ENCODE results near the gene ATP8B1. TPM values are rescaled to one million over a fixed set of nuclear protein-coding genes. Genes with fewer than 3 reads are reported as not detected.
A peak's percentile ranks its signal among the peaks of the same experiment; 100 is the strongest.
"Not testable (repeated sequence)": the region's sequence is repeated elsewhere in the genome, so short reads cannot be mapped to it uniquely, and the experiment has no call there.

Gene ATP8B1
- polyA plus RNA-seq, 12 donors, result 3.3 to 16.5 (median 4.9) TPM; not detected in 1

DNA sequence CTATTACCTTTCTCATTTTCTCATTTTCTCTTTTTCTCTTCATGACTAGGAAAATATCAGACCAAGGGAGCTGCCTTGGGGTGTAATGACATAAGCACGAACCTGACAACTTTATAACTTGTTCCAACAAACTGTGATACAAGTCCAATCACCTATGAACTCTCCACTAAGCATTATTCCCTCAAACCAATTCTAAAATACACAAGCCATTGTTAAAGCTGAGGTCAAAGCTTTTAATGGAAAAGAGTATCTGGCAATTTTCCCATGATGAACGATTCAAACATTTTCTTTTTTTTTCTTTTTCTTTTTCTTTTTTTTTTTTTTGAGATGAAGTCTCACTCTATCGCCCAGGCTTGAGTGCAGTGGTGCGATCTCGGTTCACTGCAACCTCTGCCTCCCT, 133.1 kb downstream of the ATP8B1 start:
- DNase-seq, result no peak

GRCh38 chr18:57668021-57668420, 135.1 kb downstream of the ATP8B1 start:
- no peak for DNase-seq

DNA sequence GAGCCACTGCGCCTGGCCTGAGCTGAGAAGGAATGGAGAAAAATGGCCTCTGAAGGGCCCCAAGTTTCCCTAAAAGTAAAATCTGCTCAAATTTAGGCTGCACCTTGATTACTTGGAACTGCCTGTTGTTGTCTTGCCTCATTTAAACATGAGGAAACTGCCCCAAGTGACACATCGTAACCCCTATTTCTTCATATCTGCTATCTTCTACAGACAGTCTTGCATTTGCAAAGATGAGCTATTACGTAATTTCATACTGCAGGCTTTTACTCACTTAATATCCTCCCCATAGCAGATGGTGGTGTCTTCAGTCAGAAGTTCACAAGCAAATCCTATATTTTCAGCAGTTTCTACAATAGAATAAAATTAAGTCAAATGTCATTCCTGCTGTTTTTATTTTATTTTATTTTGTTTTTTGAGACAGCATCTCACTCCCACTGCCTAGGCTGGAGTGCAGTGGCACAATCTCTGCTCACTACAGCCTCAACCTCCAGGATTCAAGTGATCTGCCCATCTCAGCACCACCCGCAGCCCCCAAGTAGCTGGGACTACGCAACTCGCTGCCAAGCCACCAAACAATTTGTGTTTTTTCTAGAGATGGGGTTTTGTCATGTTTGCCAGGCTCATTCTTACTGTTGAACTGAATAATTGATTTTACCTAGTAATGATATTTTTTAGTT, 136.2 kb downstream of the ATP8B1 start:
- DNase-seq, result no peak

DNA sequence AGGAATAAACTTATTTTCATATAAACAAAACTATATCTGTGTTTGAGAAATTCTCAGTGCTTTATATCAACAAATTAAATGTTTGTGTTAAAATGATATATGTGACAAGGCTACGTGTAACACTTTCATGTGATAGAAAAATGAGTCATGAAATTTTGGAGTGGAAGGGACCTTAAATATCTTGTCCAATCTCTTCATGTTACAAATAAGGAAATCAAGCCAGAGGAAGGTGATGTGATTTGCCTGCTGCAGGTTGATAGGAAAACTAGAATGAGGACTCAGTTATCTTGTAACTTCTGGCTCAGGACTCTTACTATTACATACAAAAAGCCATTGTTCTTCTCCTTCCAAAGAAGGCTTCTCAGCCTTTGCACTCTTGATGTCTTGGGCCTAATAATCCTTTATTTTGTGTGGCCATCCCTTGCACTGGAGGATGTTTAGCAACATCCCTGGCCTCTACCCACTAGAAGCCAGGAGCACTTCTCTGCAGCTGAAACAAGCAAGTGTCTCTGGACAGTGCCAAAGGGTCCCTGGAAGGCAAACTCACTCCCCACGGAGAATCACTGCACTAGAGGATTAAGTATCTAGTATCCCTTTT, 138.4 kb downstream of the ATP8B1 start:
- DNase-seq, result no peak

GRCh38 chr18:57660961-57661360, 142.2 kb downstream of the ATP8B1 start:
- no peak for DNase-seq

- DNase-seq, result no peak
Measured at GRCh38 chr18:57659460-57660102, 143.5 kb downstream of the ATP8B1 start.

DNA sequence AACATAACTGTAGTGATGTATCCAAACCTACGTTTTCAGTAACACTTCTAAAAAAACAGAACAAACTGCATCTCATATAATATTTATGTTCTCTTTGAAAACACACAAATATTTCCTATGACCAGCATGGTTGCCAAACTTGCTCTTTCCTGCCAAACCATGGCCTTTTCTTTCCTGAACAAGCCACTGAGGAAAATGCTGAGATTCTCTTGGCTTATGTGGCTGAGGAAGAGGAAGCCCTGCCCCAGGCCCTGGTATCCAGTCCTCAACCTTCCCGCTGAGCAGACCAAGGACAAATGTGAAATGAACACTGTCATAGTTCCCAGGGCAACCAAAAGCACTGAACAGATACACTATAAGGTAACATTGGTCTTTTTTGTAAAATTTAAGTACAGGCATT, 145.6 kb downstream of the ATP8B1 start:
- DNase-seq, result peak; percentile 33

DNA sequence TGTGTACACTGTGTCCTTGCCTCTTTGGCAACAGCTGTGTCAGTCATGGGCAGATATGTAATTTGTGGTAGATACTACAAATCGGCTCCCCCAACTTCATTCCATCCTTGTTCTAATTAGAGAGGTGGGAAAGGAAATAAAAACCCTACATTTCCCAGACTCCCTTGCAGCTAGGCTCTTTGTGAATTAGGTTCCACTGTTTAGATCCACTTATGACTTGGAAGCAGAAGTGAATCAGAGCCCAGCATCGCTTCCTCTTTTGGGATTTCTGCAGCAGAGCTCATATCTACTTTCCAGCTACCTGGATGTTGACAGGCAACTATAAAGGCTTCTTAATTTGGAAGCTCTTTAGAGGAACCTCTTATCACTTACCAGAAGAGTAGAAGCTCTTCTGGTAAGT, 147.4 kb downstream of the ATP8B1 start:
- no peak for DNase-seq

DNA sequence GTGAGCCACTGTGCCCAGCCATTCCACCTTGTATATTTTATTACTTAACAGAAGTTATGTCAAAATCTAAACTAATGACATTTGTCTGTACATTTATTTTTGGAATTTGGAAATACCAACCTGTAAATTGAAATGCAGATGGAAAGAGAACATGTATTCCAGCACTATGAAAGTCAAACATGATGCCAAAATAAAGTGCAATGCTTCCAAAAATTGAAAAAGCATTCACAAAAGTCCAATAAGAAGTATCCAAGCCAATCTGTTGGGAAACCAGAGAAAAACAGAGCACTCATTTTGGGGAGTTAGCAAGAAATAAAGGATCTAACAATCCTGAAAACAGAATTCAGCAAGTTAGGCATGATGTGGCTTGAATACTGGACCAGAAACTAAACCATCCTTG, 151.2 kb downstream of the ATP8B1 start:
- peak; percentile 46 for DNase-seq

GRCh38 chr18:57649556-57650500, 153.3 kb downstream of the ATP8B1 start:
- no peak for DNase-seq

DNA sequence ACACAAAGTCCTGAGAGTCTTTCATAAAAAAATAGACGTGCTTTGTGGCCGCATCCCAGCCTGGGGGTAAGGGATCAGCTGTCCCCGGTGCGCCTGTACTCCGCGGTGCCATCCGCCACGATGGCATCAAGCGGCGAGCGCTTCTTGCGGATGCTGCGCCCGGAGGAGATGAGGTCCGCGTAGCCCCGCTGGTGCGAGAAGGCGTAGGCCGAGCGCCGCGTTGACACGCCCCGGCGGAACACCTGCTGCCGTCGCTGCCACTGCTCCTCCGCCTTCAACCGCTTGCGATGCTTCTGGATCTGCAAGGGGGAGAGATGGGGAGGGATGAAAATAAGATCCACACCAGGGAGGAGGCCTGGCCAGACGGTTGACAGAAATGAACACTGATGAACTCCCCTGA, 154.7 kb downstream of the ATP8B1 start:
- DNase-seq, result no peak

DNA sequence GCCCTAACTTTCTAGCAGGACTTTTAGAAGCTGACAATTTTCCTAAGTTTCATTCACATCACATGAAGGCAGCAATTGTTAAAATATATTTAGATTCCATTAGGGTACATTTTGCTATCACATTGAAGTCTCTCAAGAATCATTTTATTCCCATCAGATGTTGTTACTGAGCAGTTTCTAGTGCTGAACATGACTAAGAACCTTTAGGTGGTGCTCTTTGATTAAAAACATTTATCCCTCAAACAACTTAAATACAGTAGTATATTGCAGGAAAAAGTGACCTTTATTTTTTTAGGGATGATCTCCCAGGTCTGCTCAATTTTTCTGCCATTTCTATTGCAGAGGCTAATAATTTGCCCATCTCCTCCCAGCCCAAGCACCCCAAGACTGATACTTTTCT, 158.6 kb downstream of the ATP8B1 start:
- no peak for DNase-seq

- not testable (repeated sequence) for DNase-seq
Measured at GRCh38 chr18:57643726-57644125, 159.4 kb downstream of the ATP8B1 start.

- DNase-seq, result not testable (repeated sequence)
Measured at GRCh38 chr18:57642462-57642861, 160.7 kb downstream of the ATP8B1 start.

- no peak for DNase-seq
Measured at GRCh38 chr18:57640749-57641148, 162.4 kb downstream of the ATP8B1 start.

DNA sequence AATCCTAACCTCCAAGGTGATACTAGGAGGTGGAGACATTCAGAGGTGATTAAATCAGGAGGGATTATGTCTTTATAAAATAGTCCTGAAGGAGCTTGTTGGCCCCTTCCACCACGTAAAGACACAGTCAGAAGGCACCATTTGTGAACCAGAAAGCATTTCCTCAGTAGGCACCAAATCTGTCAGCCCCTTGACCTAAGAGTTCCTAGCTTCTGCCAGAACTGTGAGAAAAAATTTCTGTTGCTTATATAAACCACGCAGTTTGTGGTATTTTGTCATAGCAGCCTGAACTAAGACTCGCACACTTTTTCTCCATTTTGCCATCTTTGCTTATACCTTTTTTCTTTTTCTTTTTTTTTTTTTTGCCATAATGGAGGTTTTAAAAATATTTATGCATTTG, 162.9 kb downstream of the ATP8B1 start:
- DNase-seq, result no peak

DNA sequence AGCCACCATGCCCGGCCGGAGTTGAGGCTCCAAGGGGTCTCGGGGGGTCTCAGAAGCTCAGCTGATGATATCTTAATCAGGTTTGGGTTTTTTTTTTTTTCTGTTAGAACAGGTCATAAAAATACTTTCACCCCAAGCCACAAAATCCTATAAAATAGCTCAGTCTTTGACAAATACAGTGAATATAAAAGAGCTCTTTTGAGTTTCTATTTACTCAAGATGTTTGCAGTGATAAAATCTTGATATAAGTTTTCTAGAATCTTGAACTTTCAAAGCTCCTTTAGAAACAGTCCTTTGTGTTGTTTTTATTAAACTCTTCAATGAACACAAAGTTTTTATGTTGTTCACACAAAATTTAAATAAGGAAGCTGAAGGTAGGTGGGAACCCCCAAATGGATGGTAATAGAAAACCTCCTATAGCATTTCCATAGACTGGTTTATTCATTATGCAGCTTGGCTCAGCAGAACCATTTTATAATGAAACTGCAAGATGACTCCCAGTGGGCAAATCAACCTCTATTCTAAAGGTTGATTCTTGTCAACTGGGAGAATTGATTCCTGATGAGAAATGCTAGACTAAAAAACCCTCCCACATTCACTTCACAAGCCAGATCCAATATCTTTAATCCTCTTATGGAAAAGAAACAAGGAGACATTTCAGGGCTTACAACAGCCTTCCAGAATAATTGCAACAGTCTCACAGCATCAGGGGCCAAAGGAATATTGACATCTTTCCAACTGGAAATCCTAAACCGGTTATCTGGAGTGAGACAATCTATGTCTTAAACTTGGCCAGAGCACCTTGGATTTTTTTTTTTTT, 167.9 kb downstream of the ATP8B1 start:
- DNase-seq, result peak; percentile 75

DNA sequence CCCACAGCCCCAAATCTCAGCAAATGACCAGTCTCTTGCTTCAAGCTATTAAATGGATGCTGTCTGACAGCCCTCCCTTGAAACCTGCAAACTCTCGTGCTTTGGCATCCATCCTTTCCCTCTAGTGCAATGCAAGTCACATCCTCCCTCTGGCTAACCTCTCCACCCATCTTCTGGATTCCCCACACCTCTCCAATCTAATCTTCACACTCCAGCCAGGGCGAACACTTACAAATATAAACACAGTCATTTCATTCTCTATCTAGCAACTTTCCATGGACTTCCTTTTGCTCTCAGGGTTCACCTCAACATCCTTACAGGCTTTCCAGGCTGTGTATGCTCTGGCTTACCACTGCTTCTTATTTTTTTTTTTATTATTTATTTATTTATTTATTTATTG, 171.4 kb downstream of the ATP8B1 start:
- no peak for DNase-seq

- DNase-seq, result no peak
Measured at GRCh38 chr18:57630754-57631595, 172.1 kb downstream of the ATP8B1 start.
